MM.1S (cell line): ENCODE data around the gene DBN1.

Source experiments
- DNase-seq: peaks from one replicate; pipeline ENCODE4 v3.0.0-alpha.2; 2015
- H2AFZ ChIP-seq: fragments of 300-600 bp; sonication (generic); 2 replicates; pipeline ENCODE4 v1.6.0; 2016; ENCODE audit warnings: antibody characterized with exemption, low read length
- H3F3A ChIP-seq: fragments of 300-600 bp; sonication (generic); 2 replicates; pipeline ENCODE4 v1.6.1; 2016; ENCODE audit warnings: mild to moderate bottlenecking, antibody characterized with exemption, low read length, moderate library complexity, mixed read lengths; ENCODE audit not compliant: insufficient read depth
- H3K27ac ChIP-seq: fragments of 300-600 bp; sonication (generic); 2 replicates; pipeline ENCODE4 v1.5.1; 2016; ENCODE audit warnings: mild to moderate bottlenecking, low read length
- H3K27me3 ChIP-seq: fragments of 300-600 bp; sonication (generic); replicated peaks from 2 replicates; pipeline ENCODE4 v1.6.0; 2016; ENCODE audit warnings: low read length; ENCODE audit not compliant: insufficient read depth
- H3K36me3 ChIP-seq: fragments of 300-600 bp; sonication (generic); replicated peaks from 2 replicates; pipeline ENCODE4 v1.6.1; 2016; ENCODE audit warnings: mild to moderate bottlenecking, low read length, mixed read lengths; ENCODE audit not compliant: insufficient read depth
- H3K4me1 ChIP-seq: fragments of 300-600 bp; sonication (generic); 2 replicates; pipeline ENCODE4 v1.6.1; 2016; ENCODE audit warnings: low read length, mixed read lengths
- H3K4me2 ChIP-seq: fragments of 300-600 bp; sonication (generic); 2 replicates; pipeline ENCODE4 v1.6.0; 2016; ENCODE audit warnings: low read depth, low read length
- H3K4me3 ChIP-seq: fragments of 300-600 bp; sonication (generic); 2 replicates; pipeline ENCODE4 v1.5.1; 2016; ENCODE audit warnings: low read length, mixed read lengths
- H3K79me2 ChIP-seq: fragments of 300-600 bp; sonication (generic); 2 replicates; pipeline ENCODE4 v1.6.1; 2016; ENCODE audit warnings: mixed run types, low read length, mixed read lengths
- H3K9ac ChIP-seq: fragments of 300-600 bp; sonication (generic); 2 replicates; pipeline ENCODE4 v1.6.1; 2016; ENCODE audit warnings: low read length, mixed read lengths
- H3K9me2 ChIP-seq: fragments of 300-600 bp; sonication (generic); replicated peaks from 2 replicates; pipeline ENCODE4 v1.6.1; 2016; ENCODE audit warnings: mild to moderate bottlenecking, low read length, mixed read lengths; ENCODE audit not compliant: insufficient read depth
- H3K9me3 ChIP-seq: fragments of 300-600 bp; sonication (generic); replicated peaks from 2 replicates; pipeline ENCODE4 v1.6.1; 2016; ENCODE audit warnings: mild to moderate bottlenecking, low read length, mixed read lengths; ENCODE audit not compliant: insufficient read depth
- H4K20me1 ChIP-seq: fragments of 300-600 bp; sonication (generic); 2 replicates; pipeline ENCODE4 v1.6.1; 2016; ENCODE audit warnings: mild to moderate bottlenecking, low read length, moderate library complexity, mixed read lengths; ENCODE audit not compliant: insufficient read depth
- CTCF ChIP-seq: fragments of 300-600 bp; sonication (generic); IDR thresholded peaks from 2 replicates; pipeline ENCODE4 v1.5.1; 2016; ENCODE audit warnings: antibody characterized with exemption, low read length, mixed read lengths
- EZH2 ChIP-seq: fragments of 300-600 bp; sonication (generic); optimal IDR thresholded peaks from 2 replicates; pipeline ENCODE3; 2017; ENCODE audit warnings: low read depth, mild to moderate bottlenecking, antibody characterized with exemption, low read length, mixed read lengths
- EZH2phosphoT487 ChIP-seq: fragments of 300-600 bp; sonication (generic); IDR thresholded peaks from 2 replicates; pipeline ENCODE4 v1.6.1; 2018; ENCODE audit warnings: antibody characterized with exemption, low read length

The DBN1 gene

GRCh38 chr5:177456591-177456964 lies 16.9 kb downstream of the DBN1 start:
- H3K27me3 ChIP-seq: peaks cover 21% of the 10 kb centered on the region
- no peak for DNase-seq
- no peak for TF ChIP-seq EZH2phosphoT487
- no peak for TF ChIP-seq EZH2
- TF ChIP-seq CTCF: no peak
- H3K4me1 ChIP-seq: peaks cover 17% of the 10 kb centered on the region
- H4K20me1 ChIP-seq: no peaks in the 10 kb centered on the region
- no peak overlapping the region for H3K4me3 ChIP-seq
- no peak overlapping the region for H3K9ac ChIP-seq
- H2AFZ ChIP-seq: no peak overlapping the region
- H3K79me2 ChIP-seq: no peaks in the 10 kb centered on the region; the same call in 1 of the 2 replicates
- H3K4me2 ChIP-seq: peak overlapping the region; percentile 97; the same call in 1 of the 2 replicates
- H3F3A ChIP-seq: peaks cover 15% of the 10 kb centered on the region
- H3K9me3 ChIP-seq: no peaks in the 10 kb centered on the region
- no peaks in the 10 kb centered on the region for H3K9me2 ChIP-seq
- no peaks in the 10 kb centered on the region for H3K36me3 ChIP-seq
- H3K27ac ChIP-seq: no peak overlapping the region

GRCh38 chr5:177455661-177456590 lies 17.5 kb downstream of the DBN1 start:
- Histone ChIP-seq H3K9me3 (no peaks in the 10 kb centered on the region), H3F3A (peaks cover 15% of the 10 kb centered on the region), H3K9ac (peak overlapping the region; percentile 87), H3K79me2 (no peaks in the 10 kb centered on the region; the same call in 1 of the 2 replicates), H3K27me3 (peaks cover 17% of the 10 kb centered on the region), H2AFZ (peak overlapping the region; percentile 79), H3K36me3 (no peaks in the 10 kb centered on the region), H3K4me2 (peak overlapping the region; percentile 97), H3K4me3 (peak overlapping the region; percentile 76), H3K9me2 (no peaks in the 10 kb centered on the region), H3K27ac (peak overlapping the region; percentile 78), H4K20me1 (no peaks in the 10 kb centered on the region), H3K4me1 (peaks cover 17% of the 10 kb centered on the region)
- DNase-seq: peak; percentile 91
- TF ChIP-seq CTCF (peak; percentile 81), EZH2phosphoT487 (no peak)

- Histone ChIP-seq H3K4me2 (peak overlapping the region; percentile 97), H3K9ac (peak overlapping the region; percentile 87), H3K27me3 (peaks cover 11% of the 10 kb centered on the region), H3F3A (peaks cover 15% of the 10 kb centered on the region), H3K4me1 (peaks cover 17% of the 10 kb centered on the region), H3K9me2 (no peaks in the 10 kb centered on the region), H3K36me3 (no peaks in the 10 kb centered on the region), H3K79me2 (no peaks in the 10 kb centered on the region; the same call in 1 of the 2 replicates), H2AFZ (peak overlapping the region; percentile 79), H3K27ac (peak overlapping the region; percentile 78), H3K9me3 (no peaks in the 10 kb centered on the region), H4K20me1 (no peaks in the 10 kb centered on the region), H3K4me3 (peak overlapping the region; percentile 76)
- DNase-seq: peak; percentile 93
- TF ChIP-seq CTCF (peak; percentile 71), EZH2phosphoT487 (no peak)
These were observed 18.3 kb downstream of the DBN1 start for GRCh38 chr5:177455036-177455660.
